HG03139 (cell line): ENCODE measurements around the gene CALU.

Source experiments
- ATAC-seq: cut with Tn5 transposase; IDR thresholded peaks from one replicate; pipeline ENCODE4 v1.9.1; 2021; ENCODE audit not compliant: unreplicated experiment

The CALU gene

DNA sequence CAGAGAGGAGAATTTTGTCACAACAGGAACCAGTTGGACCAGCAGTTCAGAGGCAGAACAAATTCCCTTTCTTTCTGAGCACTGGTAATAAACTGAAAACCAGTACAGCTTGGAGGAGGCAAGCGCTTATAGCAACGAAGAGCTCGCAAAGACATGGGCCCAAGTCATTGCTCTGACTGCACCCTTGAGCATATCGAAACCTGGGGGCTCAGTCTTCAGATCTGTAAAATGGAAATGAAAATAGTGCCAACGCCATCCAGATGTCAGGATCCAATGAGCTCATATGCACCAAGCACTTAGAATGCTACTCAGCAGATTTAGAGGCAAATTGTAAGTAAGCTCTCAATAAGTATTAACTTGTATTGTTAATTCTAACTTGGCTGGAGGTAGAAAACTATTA is 14.4 kb upstream of the CALU start:
- no peak for ATAC-seq

DNA sequence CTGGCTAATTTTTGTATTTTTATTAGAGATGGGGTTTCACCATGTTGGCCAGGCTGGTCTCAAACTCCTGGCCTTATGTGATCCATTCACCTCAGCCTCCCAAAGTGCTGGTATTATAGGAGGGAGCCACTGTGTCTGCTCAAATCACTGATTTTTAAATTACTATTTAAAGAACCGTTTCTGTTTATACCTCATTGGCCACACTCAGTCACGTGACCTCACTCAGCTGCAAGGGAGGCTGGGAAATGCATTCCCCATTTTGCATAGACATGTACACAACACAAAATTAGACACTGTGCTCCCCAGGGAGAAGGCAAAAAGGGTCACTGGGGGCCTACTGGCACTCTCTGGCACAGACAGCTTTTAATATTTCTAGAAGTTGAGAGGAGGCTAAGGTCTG is 13.6 kb upstream of the CALU start:
- ATAC-seq, result no peak

DNA sequence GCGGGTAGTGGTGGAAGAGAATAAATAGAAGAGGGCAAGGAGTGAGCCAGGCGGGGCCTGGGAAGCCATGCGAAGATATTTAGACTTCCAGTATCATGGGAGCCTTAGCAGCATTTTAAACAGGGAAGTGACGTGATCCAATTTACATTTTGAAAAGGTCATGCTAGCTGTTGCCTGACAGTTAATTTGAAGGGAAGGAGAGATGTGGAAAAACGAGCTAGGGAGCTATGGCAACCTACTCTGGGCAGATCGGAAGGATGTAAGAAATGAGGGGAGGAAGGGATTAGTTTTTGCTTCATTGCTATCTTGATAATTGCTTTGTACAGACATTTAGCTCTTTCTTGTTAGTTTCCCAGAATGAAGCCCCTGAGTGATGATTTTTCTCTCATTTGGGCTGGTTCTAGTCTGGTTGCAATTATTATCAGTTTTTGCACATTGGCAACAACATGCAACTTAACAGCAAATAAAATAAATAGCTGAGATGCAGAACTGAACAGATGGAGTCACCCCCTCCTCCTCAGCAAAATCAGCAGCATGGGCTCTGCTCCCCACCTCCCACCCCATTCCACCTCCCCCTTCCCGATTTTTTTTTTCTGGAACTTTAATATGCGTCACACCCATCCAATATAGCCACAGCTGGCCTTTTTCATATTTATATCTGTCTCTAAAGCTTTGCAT is 13.0 kb upstream of the CALU start:
- no peak for ATAC-seq

DNA sequence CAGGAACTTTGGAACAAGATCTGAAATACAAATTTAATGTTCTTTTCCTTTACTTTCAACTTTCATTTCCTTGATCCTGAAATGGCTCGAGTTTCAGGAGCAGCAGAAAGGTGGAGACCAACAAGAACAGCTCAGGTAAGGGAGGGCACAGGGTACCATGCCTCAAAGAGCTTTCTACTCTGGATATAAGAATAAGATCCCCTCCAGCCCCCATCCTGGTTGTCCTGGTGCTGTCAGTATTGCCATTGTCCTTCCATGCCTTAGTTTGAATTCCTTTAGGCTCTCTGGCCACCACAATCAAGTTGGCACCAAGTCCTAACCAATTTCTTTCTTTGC is 12.5 kb upstream of the CALU start:
- no peak for ATAC-seq

DNA sequence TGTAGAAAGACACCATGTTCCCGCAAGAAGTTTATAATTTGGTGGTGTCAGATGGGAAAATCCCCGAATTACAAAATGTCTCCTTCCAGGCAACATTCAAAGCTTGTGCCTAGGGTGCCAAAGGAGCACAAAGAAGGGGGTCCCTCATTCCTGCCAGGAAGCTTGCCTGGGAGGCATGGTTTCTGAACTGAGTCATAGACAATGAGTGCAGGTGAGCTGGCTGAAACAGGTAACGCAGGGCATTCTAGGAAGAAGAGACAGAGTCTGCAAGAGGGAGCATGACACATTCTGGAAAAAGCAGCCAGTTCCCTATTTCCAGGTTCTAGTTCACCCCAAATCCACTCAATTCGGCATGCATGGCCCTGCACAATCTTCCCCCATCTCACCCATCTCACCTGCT is 11.9 kb upstream of the CALU start:
- no peak for ATAC-seq

DNA sequence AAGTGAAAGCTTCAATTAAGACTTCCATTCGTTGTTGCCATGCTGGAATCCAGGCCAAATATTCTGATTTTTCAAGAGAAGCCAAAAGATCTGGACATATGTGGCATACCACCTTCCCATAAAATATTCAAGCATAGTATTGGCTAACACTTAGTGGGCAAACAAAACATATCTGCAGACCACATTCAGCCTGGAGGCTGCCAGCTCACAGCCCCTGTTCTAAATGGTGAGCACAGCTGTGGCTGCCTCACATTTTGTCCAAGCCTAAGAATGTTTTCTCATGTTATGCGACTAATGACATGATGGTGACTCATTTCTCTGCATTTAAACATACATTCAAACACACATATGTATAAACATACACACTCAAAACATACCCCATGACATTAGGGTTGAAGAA is 10.6 kb upstream of the CALU start:
- ATAC-seq, result no peak

DNA sequence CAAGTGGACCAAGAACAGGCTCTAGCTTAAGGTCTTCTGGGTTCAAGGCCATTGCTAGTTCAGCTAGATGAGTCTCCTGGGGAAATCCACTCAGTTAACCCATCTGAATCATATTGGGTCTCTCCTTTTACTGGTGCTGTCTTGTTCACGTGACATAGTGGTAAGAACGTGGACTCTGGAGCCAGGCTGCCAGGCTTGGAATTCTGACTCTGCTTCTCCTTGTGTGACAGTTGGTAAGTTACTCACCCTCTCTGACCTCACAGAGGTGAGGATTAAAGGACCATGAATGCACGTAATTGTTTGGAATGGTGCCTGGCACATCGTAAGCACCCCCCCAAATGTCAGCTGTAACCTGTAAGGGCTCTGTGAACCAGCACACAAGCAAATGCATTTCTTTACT is 9.7 kb upstream of the CALU start:
- no peak for ATAC-seq

DNA sequence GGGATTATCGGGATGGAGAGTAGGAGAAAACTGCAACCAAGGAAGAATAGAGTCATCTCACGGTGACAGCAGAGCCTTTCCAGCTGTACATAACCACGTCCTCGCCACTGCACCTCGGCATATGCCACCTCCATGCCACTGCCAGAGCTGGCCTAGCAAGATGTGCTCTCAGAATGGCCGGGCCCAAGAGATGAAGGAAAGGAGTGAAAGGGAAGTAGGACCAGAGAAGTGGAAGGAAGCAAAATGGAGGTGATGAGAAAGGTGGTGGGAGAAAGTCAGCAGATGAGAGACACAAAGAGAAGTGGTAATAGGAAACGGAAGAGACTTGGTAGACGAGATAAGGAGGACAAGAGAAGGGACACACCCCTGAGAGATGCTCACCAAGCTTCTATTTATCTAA is 8.0 kb upstream of the CALU start:
- no peak for ATAC-seq

DNA sequence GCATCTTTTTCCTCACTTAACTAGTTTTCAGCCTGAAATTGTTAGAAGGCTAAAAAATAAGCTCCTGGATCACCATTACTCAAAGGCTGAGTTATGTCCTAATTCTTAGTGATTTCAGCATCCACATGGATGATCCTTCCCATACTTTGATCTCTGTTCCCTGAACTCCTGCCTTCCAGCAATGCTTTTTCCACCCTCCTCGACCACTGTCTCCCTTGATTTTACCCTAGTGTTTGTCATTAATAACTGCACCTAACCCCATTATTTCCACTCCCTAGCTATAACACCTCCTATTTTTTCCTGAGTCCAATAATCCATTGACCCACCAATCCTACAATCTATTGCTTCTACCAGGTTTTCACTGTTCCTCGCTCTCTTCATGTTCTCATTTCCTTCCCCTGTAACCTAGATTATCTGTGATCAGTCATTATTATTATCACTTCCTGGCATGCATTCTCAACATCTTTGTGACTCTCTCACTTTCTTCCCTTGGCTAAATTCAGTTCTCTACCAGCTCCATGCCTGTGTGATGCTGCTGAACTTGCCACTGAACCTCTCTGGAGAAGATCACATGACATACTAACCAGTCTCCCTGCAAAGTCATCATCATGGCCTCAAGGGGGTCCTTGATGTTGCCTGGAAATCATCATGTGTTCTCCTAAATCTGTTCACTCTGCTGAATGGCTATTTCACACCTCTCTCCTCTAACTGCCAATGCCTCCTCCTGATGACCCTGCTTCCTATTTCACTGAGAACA is 6.5 kb upstream of the CALU start:
- no peak for ATAC-seq

DNA sequence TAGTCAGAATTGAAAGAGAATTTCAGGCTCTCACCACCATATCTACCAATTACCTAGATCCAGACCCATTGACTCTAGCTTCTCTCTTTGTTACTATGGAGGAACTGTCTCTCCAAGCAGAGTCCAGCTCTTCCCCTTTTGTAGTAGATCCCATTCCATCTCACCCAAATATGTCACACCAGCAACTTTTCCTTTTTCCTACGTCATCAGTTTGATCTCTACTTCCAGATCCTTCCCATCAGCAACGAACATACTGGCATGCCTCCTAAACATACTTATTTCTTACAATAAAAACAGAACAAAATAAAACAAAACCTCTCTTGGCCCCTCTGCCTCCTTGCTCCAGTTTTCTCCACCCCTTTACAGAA is 5.9 kb upstream of the CALU start:
- ATAC-seq, result no peak

DNA sequence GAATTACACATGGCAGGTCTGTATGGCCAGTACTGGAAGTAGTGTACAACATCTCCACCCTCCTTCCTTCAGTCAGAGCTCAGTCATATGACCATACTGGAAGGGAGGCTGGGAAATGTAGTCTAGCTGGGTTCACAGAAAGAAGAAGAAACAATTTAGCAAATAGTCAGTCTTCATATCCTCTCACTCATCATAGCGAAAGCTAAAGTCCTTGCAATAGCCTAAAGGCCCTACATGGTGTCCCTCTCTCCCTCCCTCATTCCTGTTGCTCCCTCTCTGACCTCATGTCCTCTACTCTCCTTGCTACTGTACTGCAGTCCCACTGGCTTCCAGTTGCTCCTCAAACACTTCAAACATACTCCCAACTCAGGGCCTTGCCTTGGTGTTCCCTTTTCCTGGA is 4.3 kb upstream of the CALU start:
- no peak for ATAC-seq

DNA sequence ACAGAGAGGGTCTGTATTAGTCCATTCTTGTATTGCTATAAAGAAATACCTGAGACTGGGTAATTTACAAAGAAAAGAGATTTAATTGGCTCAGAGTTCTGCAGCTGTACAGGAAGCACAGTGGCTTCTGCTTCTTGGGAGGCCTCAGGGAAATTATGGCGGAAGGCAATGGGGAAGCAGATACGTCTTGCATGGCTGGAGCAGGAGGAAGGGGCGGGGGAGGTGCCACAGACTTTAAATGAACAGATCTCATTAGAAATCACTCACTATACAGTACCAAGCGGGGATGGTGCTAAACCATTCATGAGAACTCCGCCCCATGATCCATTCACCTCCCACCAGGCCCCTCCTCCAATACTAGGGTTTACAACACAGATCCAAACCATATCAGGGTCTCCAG is 3.7 kb upstream of the CALU start:
- no peak for ATAC-seq

DNA sequence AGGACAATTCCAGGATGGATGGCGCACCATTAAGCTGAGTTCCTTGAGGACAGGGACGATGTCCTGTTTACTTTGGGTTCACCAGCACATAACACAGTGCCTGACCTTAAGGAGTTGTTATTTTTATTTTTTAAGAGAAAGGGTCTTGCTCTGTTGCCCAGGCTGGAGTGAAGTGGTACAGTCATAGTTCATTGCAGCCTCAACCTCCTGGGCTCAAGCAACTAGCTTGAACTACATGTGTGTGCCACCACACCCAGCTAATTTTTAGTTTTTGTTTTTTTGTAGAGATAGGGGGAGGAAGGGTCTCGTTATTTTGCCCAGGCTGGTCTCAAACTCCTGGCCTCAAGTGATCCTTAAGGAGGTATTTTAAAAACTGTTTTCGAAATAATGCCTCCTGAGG is 1.7 kb upstream of the CALU start:
- no peak for ATAC-seq

DNA sequence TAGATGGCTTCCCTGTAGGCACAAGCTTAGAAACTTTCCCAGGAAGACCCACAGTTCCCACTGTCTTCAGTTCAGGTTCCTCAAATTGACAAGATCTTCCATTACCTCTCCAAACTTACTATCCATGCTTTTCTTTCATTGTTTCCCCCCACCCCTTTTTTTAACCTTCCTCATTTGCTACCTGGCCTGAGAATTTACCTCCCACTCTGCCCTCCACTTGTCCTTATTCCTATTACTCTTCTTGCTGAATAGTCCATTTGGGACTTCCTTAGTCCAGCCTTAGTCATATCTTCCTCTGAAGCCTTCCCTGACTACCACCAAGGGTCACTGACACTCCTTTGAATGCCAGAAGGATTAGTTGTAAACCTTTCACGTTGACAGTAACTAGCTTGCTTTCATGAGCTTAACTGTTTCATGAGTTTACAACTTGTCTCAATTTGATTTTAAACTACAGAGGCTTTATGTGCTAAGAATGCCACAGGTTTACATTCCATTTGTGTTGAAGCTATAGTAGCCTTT is 1.2 kb upstream of the CALU start:
- ATAC-seq, result no peak

DNA sequence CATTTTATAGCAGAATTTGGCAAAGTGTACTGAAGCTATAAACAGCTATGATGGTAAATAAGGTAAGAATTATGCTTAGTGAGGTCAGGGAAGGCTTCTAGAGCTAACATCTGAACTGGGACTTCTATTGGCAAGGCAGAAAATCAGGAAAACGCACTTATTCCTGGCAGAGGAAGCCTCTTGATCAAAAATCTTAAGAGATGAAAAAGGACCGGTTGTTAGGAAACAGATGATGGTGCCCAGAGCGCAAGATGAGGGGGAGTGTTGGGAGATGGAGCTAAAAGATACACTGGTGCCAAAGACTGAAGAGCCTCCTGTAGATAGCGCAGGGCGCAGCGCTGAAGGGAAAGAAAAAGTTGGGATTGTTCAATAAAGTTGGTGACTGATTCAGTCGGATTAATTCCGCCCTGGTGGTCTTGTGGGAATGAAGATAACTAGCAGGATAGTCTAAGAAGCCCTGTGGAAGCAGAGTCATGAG is 550 bp upstream of the CALU start:
- no peak for ATAC-seq

DNA sequence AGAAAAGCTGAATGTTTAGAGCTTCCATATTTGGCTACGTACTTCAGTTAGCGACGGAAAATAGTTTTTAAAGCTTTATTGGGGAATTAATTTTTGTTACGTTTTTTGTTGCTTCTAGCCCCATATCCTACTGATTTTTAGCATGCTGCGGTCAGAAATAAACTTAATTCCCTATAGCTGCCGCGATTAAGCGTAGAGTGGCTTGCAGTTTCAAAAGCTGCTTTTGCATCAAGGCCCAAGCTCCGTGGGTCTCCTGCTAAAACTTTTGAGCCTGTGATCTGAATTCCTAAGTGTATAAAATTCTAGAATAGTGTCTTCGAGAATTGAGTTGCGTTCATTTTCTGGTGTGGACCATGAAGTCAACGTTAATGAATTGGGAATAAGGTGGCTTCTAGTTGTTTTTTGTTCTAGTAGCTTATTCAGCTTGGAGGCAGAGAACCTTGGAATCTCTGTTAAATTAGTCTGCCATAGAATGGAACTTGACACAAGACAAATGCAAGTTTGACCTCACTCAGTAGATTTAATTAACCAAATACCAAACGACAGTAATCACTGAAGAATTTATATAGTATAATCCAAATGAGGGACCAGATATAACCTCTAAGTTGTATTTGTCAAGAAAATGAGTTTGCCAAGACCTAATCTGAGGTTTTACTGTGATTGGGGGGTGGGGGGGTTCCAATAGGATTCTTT is 977 bp downstream of the CALU start:
- ATAC-seq, result no peak

DNA sequence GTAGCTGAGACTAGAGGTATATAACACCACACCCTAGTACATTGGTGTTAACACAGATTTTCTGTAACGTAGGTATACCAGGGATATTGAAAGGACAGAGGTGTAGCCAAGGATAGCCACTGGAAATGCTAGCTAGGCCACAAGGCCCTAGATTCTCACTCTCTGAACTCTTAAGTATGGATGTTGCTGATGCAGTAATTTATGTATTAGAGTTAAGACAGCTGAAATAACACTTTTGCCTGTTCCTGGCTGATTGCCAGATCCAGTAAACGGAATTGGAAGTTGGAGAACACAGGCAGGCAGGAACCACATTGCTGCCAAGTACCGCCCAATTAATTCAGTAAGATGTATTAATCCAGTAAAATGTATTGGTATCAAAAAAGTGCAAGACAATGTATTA is 1.8 kb downstream of the CALU start:
- no peak for ATAC-seq

DNA sequence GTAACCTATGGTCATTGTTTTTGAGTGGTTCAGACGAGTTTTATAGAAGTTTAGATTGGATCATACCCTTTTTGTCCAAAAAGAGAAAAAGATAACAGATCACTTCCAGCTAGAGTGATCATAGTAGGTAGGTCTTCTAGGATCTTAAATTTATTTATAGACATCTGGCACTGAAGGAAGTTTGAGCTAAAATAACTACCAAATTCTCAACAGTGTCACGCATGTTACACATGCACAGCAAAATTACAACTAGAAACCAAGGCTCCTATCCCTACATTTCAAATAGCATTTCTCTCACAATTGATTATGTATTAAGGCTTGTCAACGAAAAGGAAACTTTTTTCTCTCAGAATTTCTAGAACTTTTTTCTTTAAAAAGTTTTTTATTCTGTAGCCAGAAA is 2.3 kb downstream of the CALU start:
- ATAC-seq, result no peak

DNA sequence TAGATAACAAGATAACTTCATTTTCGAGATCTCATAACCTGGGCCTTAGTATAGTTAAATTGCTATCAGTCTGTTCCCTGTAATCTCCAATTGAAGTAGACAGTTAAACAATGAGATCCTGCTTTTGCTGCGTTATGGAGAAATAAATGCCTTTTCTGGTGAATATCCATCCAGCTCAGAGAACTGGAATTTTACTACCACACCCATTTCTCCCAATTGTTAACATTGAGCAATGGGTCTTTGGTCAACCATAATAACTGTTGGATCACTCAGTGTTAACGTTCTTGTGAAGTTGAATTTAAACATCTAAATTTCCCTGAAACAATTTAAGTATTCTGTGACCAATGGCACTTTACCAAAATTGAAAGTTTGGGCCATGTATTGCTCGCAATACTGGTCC is 3.0 kb downstream of the CALU start:
- no peak for ATAC-seq

DNA sequence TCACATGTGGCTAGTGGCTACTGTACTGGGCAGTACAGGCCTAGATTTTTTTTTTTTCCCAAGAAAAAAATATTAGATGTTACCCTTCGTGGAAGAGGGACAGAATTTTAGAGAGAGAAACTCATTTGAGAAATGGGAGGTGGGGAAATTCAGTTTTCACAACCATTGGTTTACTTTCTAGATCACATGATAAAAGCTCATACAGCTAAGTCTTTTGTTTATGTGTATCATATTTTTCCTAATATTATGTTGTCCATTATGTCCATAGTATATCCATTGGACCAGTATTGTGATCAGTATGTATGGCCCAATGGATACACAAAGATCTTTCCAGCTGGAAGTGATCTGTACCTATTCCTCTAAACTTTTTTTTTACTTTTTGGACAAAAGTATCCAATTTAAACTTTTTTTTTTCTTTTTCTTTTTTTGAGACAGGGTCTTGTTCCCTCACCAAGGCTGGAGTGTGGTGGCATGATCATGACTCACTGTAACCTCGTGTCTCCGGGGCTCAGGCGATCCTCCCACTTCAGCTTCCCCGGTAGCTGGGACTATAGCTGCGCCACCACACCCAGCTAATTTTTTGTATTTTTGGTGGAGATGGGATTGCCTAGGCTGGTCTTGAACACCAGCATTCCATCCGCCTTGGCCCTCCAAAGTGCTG is 4.1 kb downstream of the CALU start:
- ATAC-seq, result no peak

DNA sequence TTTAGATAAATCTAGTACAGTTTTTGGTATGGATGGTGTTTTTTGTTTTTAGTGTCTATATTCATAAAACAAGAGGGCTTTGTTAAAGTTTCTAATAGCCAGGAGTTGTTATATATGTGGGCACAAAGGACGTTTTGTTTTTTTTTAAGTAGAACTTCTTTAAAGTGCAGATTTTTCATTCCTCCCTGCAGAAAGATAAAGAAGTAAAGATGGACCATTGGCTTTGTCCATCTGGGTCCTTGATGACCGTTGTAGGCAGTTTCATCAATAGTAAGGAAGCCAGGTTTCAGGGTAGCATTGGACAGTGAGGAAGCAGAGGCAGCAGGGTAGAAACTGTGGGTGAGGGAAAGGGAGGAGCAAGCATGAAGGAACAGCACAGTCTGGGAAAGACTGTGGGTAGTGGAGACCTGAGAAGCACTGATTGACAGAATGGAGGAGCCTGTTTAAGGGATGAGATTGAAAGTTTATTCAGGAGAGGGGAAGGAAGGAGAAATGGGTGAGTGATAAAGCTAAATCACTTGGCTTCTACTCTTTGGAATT is 5.3 kb downstream of the CALU start:
- no peak for ATAC-seq
